Activated CD4-positive, alpha-beta memory T cell treated with anti-CD3 and anti-CD28 coated beads for 36 hours (primary cell): Measurements from ENCODE around the gene IGF1R. TPM values are rescaled to one million over a fixed set of nuclear protein-coding genes. Genes with fewer than 3 reads are reported as not detected.
A peak's percentile ranks its signal among the peaks of the same experiment; 100 is the strongest.
"Not testable (repeated sequence)": the region's sequence is repeated elsewhere in the genome, so short reads cannot be mapped to it uniquely, and the experiment has no call there.

Experiments used
- CTCF ChIA-PET: fragments of 350-600 bp; sonication (Branson Sonifier 250); formaldehyde crosslinking; loops from one replicate; lab custom pipeline; 2021; ENCODE audit warnings: antibody characterized with exemption, inconsistent platforms; lab: Charles Lee
- POLR2A ChIA-PET: fragments of 350-600 bp; sonication (Branson Sonifier 250); formaldehyde crosslinking; loops from one replicate; lab custom pipeline; 2021; ENCODE audit warnings: antibody characterized with exemption; lab: Charles Lee
- DNase-seq: peaks from one replicate; pipeline ENCODE4 v3.0.0-alpha.2; 2020
- H3K27ac Mint-ChIP-seq: one replicate; pipeline ENCODE4 v1.8.0; 2021; ENCODE audit warnings: mixed read lengths
- H3K27me3 Mint-ChIP-seq: one replicate; pipeline ENCODE4 v1.8.0; 2021; ENCODE audit warnings: mixed read lengths
- H3K36me3 Mint-ChIP-seq: one replicate; pipeline ENCODE4 v1.8.0; 2021; ENCODE audit warnings: mixed read lengths
- H3K4me1 Mint-ChIP-seq: one replicate; pipeline ENCODE4 v1.8.0; 2021; ENCODE audit warnings: low read depth, mixed read lengths
- H3K4me3 Mint-ChIP-seq: one replicate; pipeline ENCODE4 v1.8.0; 2021; ENCODE audit warnings: mild to moderate bottlenecking, mixed read lengths
- H3K9me3 Mint-ChIP-seq: one replicate; pipeline ENCODE4 v1.8.0; 2021; ENCODE audit warnings: mixed read lengths
- intact Hi-C: fragments of 100-400 bp; cut with micrococcal nuclease; formaldehyde crosslinking; loops from one replicate; pipeline ENCODE4 v1.15.1; 2023
- total RNA-seq, 2 experiments: library from RNA; stranded (reverse); gene quantifications; one replicate each; pipeline ENCODE4 v1.2.3, GENCODE V29; 2021

Gene IGF1R
- total RNA-seq = 10 to 100 TPM; 13.2 to 14.8 TPM

DNA sequence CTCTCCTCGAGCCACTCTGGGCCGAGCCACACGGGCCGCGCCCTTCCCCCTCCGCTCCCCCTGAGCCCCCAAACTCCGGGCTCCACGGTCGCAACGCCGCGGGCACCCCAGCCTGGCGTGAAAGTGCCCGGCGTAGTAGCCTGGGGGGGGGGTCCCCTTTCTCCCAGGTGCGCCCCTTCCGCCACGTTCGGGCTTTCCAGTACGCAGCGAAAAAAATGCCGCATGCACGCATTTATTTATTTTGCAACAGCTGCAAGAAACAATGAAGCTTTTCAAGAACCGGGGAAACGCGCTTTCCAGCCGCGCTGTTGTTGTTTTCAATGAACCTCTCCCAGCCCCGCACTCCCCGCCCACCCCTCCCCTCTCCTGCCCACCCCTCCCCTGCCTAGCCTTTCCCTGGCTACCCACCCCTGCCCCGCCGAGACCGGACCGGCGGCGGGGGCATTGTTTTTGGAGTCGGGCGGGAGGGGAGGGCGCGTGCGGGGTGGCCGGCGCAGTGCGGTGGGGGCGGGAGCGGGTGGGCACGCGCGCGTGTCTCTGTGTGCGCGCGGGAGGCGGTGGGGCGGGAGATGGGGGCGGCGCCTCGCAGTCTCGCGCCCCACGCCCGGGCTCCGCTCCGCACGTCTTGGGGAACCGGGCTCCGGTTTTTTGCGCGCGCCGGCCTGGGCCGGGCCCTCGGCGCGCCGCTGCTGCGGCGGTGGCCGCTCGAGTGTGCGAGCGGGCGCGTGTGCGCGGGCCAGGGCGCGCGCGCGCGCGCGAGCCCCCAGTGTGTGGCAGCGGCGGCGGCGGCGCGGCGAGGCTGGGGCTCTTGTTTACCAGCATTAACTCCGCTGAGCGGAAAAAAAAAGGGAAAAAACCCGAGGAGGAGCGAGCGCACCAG is at the start of gene IGF1R:
Gene IGF1R, plus strand, starts transcription at position 766 of the 880 bp plus-strand sequence. CDS start 1,043 bp downstream, outside the sequence.
- CTCF ChIA-PET = interaction anchor here (1.1 to 4.2 kb wide), 6 partner anchors 10 to 458 kb away, joined by 3 to 39 read pairs (median 6); no protein-coding TSS in a partner anchor
- POLR2A ChIA-PET = interaction anchor here (0.7 to 1.3 kb wide), 4 partner anchors 9 to 207 kb away, joined by 4 to 5 read pairs (median 4); no protein-coding TSS in a partner anchor
- peak; percentile 86 for DNase-seq
- peaks cover 33% of the 10 kb centered on the region for H3K27me3 Mint-ChIP-seq
- intact Hi-C loops = loop anchor here (1.0 to 5.0 kb wide), 8 partner anchors 21 to 1954 kb away; partner anchors contain the start of genes ASB7 and LINS1
- H3K9me3 Mint-ChIP-seq = no peaks in the 10 kb centered on the region
- peak within 1 kb of the TSS; percentile 77 for H3K4me3 Mint-ChIP-seq
- peaks cover 22% of the 10 kb centered on the region for H3K4me1 Mint-ChIP-seq
- peak within 1 kb of the TSS; percentile 81 for H3K27ac Mint-ChIP-seq
- peaks cover 4% of the 10 kb centered on the region for H3K36me3 Mint-ChIP-seq

DNA sequence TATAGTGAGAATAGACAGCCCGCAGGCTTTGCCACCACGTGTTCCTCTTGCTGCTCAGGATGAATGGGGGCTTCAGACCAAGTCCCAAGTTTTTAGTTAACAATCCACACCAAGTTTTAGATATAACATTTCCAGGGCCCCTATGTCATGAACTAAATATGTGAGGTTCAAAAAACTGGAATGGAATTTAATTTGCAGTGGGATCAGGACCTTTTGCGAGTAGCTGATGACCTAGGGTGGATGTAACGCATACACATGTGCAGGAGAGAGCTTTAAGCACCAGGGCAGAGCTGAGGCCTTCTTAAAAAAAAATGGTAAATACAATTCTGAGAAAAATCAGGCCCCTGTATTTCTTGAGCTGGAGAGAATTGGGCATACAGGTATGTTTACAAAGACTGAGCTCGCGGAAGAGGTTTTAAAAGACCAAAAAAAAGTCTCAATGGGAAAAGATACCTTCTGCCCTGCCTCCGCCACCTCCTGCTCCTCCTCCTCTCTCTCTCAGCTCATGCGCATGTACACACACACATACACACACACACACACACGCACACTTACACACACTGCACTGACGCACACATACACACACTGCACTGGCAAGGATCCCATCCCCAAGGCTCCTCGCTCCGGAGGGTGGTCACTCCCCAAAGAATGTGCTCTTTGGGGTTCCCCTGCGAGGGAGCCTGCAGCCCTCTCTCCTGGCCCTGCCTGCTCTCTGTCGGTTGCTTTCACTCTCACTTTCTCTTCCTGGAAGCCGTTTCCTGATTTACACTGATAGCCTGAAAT is 48.2 kb upstream of the IGF1R start:
- no peaks in the 10 kb centered on the region for H3K9me3 Mint-ChIP-seq
- H3K36me3 Mint-ChIP-seq = no peaks in the 10 kb centered on the region
- peak overlapping the region; percentile 78 for H3K4me3 Mint-ChIP-seq
- ChIA-PET POLR2A (no interaction called here), CTCF (interaction anchor here (1.2 kb wide), 1 partner anchor 81 kb away, joined by 3 read pairs; no protein-coding TSS in a partner anchor)
- H3K27ac Mint-ChIP-seq = peak overlapping the region; percentile 84
- peak; percentile 46 for DNase-seq
- intact Hi-C loops = loop anchor here (2.0 to 5.0 kb wide), 2 partner anchors 47 to 51 kb away; partner anchors contain the start of gene IGF1R
- peaks cover 2% of the 10 kb centered on the region for H3K27me3 Mint-ChIP-seq
- H3K4me1 Mint-ChIP-seq = peaks cover 13% of the 10 kb centered on the region

DNA sequence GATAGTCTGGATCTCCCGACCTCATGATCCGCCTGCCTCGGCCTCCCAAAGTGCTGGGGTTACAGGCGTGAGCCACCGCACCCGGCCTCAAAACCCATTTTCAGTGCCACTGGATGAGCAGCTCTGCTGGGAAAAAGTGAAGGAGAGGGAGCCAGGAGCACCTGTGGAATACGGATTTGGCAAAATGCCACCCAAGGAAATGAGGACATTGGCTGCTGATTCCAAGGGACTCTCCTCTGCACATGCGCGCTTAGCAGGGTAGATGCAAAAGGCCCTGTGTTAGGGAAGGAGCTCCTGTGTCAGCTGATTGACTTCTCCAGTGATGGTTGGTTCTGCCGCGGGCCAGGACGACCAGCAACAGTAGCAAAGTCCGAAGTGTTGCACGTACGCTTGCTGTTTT is 43.4 kb upstream of the IGF1R start:
- intact Hi-C loops = loop anchor here (5.0 kb wide), 1 partner anchor 42 kb away; the partner anchor contains the start of gene IGF1R
- POLR2A ChIA-PET = no interaction called here
- Mint-ChIP-seq H3K9me3 (no peaks in the 10 kb centered on the region), H3K4me3 (no peak overlapping the region), H3K4me1 (peaks cover 8% of the 10 kb centered on the region), H3K27me3 (peaks cover 3% of the 10 kb centered on the region), H3K36me3 (no peaks in the 10 kb centered on the region), H3K27ac (no peak overlapping the region)
- CTCF ChIA-PET = interaction anchor here (1.1 kb wide), 1 partner anchor 86 kb away, joined by 3 read pairs; no protein-coding TSS in a partner anchor
- DNase-seq = no peak

DNA sequence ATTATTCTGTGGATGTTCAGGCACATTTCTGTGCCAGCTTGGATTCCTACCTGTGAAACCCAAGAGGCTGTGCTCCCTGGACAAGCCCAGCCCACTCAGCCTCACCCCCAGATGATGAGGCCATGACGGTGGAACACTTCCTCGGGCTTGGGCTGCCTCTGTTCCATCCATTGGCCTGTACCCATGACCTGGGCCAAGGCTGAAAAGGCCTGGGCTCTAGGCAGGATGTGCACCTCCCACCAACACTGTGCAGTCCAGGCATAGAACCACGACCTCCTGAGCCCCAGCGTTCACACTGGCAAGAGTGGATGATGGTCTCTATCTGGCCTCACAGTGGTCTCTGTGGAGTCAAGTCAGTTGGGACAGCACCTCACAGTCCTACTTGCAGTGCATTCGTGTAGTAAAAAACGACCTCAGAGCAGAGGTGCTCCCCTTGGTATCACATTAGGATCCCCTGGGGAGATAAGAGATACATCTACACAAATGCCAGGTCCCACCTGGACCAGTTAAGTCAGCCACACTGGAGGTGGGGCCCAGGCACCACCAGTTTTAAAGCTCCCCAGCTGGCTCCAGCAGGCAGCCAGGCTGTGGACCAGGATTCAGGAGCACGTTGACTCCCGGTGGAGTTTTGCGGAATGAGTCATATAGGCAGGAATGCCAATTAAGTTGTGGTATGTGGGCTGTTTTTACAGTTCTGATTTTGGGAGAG is 39.0 kb upstream of the IGF1R start:
- Mint-ChIP-seq H3K4me3 (no peak overlapping the region), H3K9me3 (no peaks in the 10 kb centered on the region), H3K27ac (no peak overlapping the region), H3K4me1 (no peaks in the 10 kb centered on the region), H3K36me3 (no peaks in the 10 kb centered on the region), H3K27me3 (peaks cover 7% of the 10 kb centered on the region)
- POLR2A ChIA-PET = no interaction called here
- CTCF ChIA-PET = no interaction called here
- DNase-seq = no peak
- intact Hi-C loops = no loop called here

GRCh38 chr15:98610991-98611390 is 37.3 kb upstream of the IGF1R start:
- Mint-ChIP-seq H3K36me3 (no peaks in the 10 kb centered on the region), H3K9me3 (no peaks in the 10 kb centered on the region), H3K4me3 (no peak overlapping the region), H3K27ac (no peak overlapping the region), H3K4me1 (no peaks in the 10 kb centered on the region), H3K27me3 (peaks cover 7% of the 10 kb centered on the region)
- no peak for DNase-seq
- POLR2A ChIA-PET = no interaction called here
- CTCF ChIA-PET = no interaction called here
- intact Hi-C loops = no loop called here

DNA sequence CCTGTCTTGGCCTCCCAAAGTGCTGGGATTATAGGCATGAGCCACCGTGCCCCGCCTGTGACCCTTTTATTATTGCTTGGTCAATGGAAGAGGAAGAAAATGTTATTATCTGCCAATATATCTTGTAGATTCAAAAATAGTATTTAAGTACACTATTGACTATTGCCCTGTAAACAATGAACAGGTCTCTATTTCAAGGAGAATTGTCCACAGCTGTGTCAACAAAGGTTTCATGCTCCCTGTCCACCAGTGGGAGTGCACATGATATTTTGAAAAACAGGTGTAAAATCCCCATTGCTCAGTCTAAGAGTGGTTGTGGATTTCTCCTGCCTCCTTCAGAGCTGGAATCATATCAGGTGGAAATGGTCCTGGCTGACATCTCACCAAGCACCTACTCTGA is 36.5 kb upstream of the IGF1R start:
- Mint-ChIP-seq H3K4me3 (no peak overlapping the region), H3K27me3 (peaks cover 7% of the 10 kb centered on the region), H3K9me3 (no peaks in the 10 kb centered on the region), H3K36me3 (no peaks in the 10 kb centered on the region), H3K27ac (no peak overlapping the region), H3K4me1 (no peaks in the 10 kb centered on the region)
- ChIA-PET CTCF (no interaction called here), POLR2A (no interaction called here)
- intact Hi-C loops = no loop called here
- no peak for DNase-seq

DNA sequence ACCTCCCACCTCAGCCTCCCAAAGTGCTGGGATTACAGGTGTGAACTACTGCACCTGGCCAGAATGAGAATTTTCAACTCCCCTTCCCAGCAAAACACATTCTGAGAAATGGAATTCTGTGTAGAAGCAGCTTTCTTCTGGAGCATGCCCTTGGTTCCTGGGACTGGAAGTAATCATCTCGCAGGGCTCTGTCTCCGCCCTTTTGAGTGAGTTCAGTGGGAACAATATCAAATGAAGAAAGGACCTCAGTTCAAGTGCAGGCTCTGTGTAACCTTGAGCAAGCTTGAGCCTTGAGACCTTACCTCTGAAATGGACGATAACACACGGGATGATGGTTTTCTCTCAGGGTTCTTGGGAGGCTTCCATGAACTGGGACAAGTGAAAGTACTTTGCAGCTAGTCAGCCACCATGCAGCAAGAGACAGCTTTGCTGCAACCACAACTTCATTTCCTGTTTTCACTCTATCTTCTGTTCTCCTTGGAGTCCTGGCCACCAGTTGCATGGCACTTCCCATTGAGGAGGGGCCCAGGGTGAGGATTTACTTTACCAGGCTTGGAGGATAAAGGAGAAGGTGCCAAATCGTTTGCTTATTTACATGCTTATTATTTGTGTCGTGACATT is 35.7 kb upstream of the IGF1R start:
- no peak for DNase-seq
- no peaks in the 10 kb centered on the region for H3K36me3 Mint-ChIP-seq
- no peak overlapping the region for H3K4me3 Mint-ChIP-seq
- intact Hi-C loops = no loop called here
- CTCF ChIA-PET = interaction anchor here (0.7 kb wide), 1 partner anchor 56 kb away, joined by 3 read pairs; no protein-coding TSS in a partner anchor
- H3K4me1 Mint-ChIP-seq = no peaks in the 10 kb centered on the region
- H3K27me3 Mint-ChIP-seq = peaks cover 10% of the 10 kb centered on the region
- no peak overlapping the region for H3K27ac Mint-ChIP-seq
- POLR2A ChIA-PET = no interaction called here
- H3K9me3 Mint-ChIP-seq = no peaks in the 10 kb centered on the region

DNA sequence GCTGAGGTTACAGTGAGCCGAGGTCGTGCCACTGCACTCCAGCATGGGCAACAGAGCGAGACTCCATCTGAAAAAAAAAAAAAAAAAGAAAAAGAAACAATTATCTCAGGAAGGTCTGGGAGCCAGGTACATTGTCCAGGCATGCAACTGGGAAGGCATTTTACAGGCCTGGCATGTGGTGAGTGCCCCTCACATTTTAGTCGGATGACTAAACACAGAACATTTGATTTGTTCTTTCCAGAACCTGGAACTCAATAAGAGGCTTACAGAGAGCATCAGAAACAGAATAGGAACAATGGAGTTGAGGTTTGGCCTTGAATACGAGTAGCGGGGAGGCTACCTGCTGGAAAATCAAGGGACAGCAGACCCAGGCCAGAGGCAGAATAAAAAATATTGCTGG is 33.7 kb upstream of the IGF1R start:
- Mint-ChIP-seq H3K4me1 (no peaks in the 10 kb centered on the region), H3K36me3 (no peaks in the 10 kb centered on the region), H3K4me3 (no peak overlapping the region), H3K27me3 (peaks cover 8% of the 10 kb centered on the region), H3K9me3 (no peaks in the 10 kb centered on the region), H3K27ac (no peak overlapping the region)
- CTCF ChIA-PET = interaction anchor here (0.6 kb wide), 1 partner anchor 28 kb away, joined by 3 read pairs; no protein-coding TSS in a partner anchor
- intact Hi-C loops = no loop called here
- DNase-seq = no peak
- POLR2A ChIA-PET = no interaction called here

- H3K36me3 Mint-ChIP-seq = no peaks in the 10 kb centered on the region
- no peaks in the 10 kb centered on the region for H3K9me3 Mint-ChIP-seq
- peaks cover 10% of the 10 kb centered on the region for H3K27me3 Mint-ChIP-seq
- H3K4me3 Mint-ChIP-seq = no peak overlapping the region
- intact Hi-C loops = no loop called here
- DNase-seq = no peak
- H3K4me1 Mint-ChIP-seq = no peaks in the 10 kb centered on the region
- POLR2A ChIA-PET = no interaction called here
- peak overlapping the region; percentile 13 for H3K27ac Mint-ChIP-seq
- CTCF ChIA-PET = no interaction called here
Observed at GRCh38 chr15:98616397-98616796, 31.9 kb upstream of the IGF1R start.

GRCh38 chr15:98617328-98617980 is 30.9 kb upstream of the IGF1R start:
- no peaks in the 10 kb centered on the region for H3K4me1 Mint-ChIP-seq
- CTCF ChIA-PET = no interaction called here
- H3K9me3 Mint-ChIP-seq = no peaks in the 10 kb centered on the region
- no peak overlapping the region for H3K4me3 Mint-ChIP-seq
- H3K36me3 Mint-ChIP-seq = no peaks in the 10 kb centered on the region
- no peak overlapping the region for H3K27ac Mint-ChIP-seq
- POLR2A ChIA-PET = no interaction called here
- intact Hi-C loops = no loop called here
- no peak for DNase-seq
- peaks cover 12% of the 10 kb centered on the region for H3K27me3 Mint-ChIP-seq

DNA sequence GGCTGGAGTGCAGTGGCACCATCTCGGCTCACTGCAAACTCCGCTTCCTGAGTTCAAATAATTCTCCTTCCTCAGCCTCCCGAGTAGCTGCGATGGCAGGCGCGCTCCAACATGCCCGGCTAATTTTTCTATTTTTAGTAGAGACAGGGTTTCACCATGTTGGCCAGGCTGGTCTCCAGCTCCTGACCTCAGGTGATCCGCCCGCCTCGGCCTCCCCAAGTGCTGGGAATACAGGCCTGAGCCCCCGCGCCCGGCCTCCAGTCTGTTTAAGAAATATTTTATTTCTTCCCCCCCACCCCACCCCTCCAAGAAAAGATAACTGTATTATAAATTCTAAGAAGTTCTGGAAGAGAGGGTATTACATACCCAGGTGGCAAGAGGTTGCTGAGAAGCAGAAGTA is 29.8 kb upstream of the IGF1R start:
- DNase-seq, H3K4me1 Mint-ChIP-seq, H3K36me3 Mint-ChIP-seq, intact Hi-C loops, CTCF ChIA-PET, H3K27ac Mint-ChIP-seq, POLR2A ChIA-PET, H3K9me3 Mint-ChIP-seq, H3K4me3 Mint-ChIP-seq: not testable (repeated sequence)
- H3K27me3 Mint-ChIP-seq = peaks cover 14% of the 10 kb centered on the region
